Omental fat pad (tissue), 4 donors: ENCODE data around the gene ABCC10. TPM values are rescaled to one million over a fixed set of nuclear protein-coding genes. Genes with fewer than 3 reads are reported as not detected.
A peak's percentile ranks its signal among the peaks of the same experiment; 100 is the strongest.
"Not testable (repeated sequence)": the region's sequence is repeated elsewhere in the genome, so short reads cannot be mapped to it uniquely, and the experiment has no call there.

ENCODE experiments used
- ATAC-seq: fragments of 150-250 bp; one replicate; pipeline ENCODE4 v1.9.1; 2016; ENCODE audit warnings: mild to moderate bottlenecking, moderate library complexity; ENCODE audit not compliant: low FRiP score
- DNase-seq: peaks from one replicate; pipeline ENCODE4 v3.0.0-alpha.2; 2019; ENCODE audit warnings: low spot score
- total RNA-seq, 4 donors: library from RNA; depleted of rRNA; stranded (reverse); fragments of >200 nt; gene quantifications; one replicate each; pipeline ENCODE4 v1.1.0, GENCODE V29; 2016
- TF ChIP-seq, protein P1 (sequence below), 3 donors: fragments of 450-650 bp; IDR thresholded peaks; one replicate each; pipeline ENCODE4 v1.5.1; 2016 to 2017; ENCODE audit warnings: antibody characterized with exemption in 3 of 3, mild to moderate bottlenecking in 3 of 3, moderate library complexity in 2 of 3

Gene ABCC10
- total RNA-seq, 4 donors from 2014 or later: 11.5 to 21.9 (median 14.2) TPM

DNA sequence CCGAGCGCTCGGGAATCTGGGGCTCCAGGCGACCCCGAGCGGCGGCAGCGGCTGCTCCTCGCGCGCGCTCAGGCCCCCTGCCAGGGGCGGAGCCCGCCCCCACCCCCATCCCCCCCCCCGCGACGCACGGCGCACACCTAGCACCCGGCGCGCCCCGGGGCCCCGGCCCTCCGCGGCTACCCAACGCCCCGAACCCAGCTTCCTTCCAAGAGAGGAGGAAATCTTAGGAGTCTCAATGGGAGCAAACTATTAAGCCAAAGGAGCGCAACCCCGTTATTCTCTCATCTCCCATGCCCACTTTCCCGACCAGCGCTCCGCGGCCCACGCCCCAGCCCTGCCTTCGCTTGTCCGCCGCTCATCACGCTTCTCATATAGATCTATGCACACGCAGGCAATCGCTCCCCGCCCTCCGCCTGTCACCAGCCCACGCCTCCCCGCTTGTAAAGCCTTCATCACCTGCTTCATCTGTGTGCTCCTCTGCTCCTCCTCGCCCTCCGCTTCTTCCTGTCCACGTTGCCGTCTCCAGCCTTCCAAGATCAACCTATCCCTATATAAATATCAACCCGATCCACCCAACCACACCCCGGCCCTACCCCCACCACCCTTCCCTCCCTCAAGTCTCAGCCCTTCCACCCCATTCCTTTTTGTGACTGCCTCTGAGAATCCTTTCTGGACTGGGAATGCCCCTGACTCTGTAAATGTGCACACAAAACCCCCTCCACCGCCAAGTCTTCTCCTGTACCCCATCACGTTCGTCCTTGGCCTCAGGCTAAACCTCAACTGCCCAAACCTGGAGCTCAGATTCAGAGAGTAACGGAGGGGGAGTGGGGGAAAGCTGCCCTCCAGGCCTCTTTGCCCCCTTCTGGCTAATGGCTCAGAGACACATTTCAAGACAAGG, 28.4 kb downstream of the ABCC10 start, which contains the start of gene DLK2:
Gene DLK2 (minus strand): TSS at position 18 of the 898 bp plus-strand sequence. CDS start 723 bp downstream, outside the sequence.
- peak; percentile 43 for ATAC-seq
- TF ChIP-seq, protein P1, sequence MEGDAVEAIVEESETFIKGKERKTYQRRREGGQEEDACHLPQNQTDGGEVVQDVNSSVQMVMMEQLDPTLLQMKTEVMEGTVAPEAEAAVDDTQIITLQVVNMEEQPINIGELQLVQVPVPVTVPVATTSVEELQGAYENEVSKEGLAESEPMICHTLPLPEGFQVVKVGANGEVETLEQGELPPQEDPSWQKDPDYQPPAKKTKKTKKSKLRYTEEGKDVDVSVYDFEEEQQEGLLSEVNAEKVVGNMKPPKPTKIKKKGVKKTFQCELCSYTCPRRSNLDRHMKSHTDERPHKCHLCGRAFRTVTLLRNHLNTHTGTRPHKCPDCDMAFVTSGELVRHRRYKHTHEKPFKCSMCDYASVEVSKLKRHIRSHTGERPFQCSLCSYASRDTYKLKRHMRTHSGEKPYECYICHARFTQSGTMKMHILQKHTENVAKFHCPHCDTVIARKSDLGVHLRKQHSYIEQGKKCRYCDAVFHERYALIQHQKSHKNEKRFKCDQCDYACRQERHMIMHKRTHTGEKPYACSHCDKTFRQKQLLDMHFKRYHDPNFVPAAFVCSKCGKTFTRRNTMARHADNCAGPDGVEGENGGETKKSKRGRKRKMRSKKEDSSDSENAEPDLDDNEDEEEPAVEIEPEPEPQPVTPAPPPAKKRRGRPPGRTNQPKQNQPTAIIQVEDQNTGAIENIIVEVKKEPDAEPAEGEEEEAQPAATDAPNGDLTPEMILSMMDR (IDR thresholded peaks at IDR 0.05): no peak
- no peak for DNase-seq

DNA sequence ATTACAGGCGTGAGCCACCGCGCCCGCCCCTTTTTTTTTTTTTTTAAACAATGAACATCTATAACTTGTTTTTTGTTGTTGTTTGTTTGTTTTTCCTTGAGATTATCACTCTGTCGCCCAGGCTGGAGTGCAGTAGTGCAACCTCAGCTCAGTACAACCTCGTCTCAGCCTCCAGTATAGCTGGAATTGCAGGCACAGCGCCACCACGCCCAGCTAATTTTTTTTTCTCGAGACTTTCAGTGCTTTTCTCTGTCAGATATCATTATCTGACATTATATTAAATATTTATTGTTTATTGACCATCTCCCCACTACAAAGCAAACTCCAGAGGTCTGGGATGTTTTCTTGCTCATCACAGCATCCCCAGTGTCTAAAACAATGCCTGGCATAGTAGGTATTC, 30.3 kb downstream of the ABCC10 start:
- no peak for DNase-seq
- TF ChIP-seq, protein P1 (IDR thresholded peaks at IDR 0.05): no peak
- no peak for ATAC-seq

DNA sequence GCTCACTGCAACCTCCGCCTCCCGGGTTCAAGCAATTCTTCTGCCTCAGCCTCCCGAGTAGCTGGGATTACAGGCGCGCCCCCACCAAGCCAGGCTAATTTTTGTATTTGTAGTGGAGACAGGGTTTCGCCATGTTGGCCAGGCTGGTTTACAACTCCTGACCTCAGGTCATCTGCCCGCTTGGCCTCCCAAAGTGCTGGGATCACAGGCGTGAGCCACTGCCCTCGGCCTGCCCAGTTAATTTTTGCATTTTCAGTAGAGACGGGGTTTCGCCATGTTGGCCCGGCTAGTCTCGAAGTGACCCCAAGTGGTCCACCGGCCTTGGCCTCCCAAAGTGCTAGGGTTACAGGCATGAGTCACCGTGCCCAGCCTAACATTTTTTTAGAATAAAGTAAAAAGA, 30.8 kb downstream of the ABCC10 start:
- not testable (repeated sequence) for DNase-seq, ATAC-seq

DNA sequence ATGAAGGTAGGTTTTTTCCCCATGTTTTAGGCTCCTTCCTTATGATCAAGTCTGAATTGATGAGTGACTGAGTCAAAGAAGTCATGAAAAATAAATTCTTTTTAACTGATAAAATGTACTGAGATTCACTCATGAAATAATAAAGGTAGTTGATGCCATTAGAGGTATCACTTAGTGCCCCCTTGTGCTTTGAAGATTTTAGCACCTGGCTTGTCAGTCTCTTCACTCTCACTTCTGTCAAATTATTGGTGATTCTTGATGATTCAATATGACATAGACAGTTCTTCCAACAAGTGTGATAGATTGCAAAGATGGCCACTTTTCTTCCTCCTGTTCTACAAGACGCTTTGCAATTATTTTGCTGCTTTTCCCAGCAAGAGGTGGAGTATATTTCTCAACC, 32.2 kb downstream of the ABCC10 start:
- TF ChIP-seq, protein P1 (IDR thresholded peaks at IDR 0.05): no peak
- ATAC-seq (no peak), DNase-seq (no peak)

DNA sequence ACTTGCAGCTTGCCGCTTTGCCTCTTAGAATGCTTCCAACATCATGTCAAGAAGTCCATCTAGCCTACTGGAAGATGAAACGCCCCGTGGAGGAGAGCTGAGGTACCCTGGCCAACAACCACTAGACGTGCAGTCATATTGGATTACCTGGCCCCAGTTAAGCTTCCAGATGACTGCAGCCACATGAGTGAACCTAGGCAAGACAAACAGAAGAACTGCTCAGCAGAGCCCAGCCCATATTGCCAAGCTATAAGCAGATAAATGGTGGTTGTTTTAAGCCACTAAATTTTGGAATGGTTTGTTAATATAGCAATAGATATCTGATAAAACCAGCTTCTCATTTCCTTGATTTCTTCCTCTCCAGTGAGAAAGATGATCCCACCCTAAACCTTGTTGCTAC, 32.7 kb downstream of the ABCC10 start:
- TF ChIP-seq, protein P1 (IDR thresholded peaks at IDR 0.05): no peak
- no peak for DNase-seq
- no peak for ATAC-seq

DNA sequence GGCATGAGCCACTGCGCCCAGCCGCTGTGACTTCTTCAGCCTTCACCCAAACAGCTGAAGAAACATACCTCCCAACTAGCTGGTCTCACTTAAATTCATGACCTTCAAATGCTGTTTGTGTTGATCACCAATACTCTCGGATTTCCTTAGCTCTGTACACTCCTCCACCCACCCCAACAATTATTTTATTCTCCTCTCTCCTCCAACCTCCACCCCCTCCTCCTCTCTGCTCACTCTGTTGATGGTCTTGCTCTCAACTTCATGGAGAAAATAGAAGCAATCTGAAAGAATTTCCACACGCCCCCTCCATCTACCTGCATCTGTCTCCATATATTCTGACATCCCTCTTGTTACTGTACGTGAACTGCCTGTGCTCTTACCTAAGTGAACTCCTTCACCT, 34.6 kb downstream of the ABCC10 start:
- DNase-seq (no peak), ATAC-seq (no peak)
- TF ChIP-seq, protein P1 (IDR thresholded peaks at IDR 0.05): no peak

DNA sequence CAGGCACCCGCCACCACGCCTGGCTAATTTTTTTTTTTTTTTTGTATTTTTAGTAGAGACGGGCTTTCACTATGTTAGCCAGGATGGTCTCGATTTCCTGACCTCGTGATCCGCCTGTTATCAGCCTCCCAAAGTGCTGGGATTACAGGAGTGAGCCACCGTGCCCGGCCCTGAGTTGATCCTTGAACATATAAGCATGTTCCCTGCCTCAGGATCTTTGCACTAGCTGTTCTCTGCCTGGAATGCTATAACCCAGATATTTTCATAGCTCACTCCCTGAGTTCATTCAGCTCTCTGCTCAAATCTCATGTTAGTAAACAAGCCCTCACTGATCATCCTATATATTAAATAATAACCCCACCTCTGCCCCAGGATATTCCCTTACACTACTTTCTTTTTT, 37.0 kb downstream of the ABCC10 start:
- TF ChIP-seq, protein P1 (IDR thresholded peaks at IDR 0.05): no peak
- ATAC-seq (no peak), DNase-seq (no peak)
